Measurements from ENCODE around the gene GABRR2.

The GABRR2 gene

GRCh38 chr6:89348372-89348771 is 33.3 kb upstream of the GABRR2 start:
- no peaks in the 10 kb centered on the region for H3K27me3 Mint-ChIP-seq
- no peak overlapping the region for H3K4me3 Mint-ChIP-seq
- H3K9me3 Mint-ChIP-seq, result no peaks in the 10 kb centered on the region
- H3K36me3 Mint-ChIP-seq, result peaks cover 11% of the 10 kb centered on the region
- no peak for ATAC-seq
- H3K4me1 Mint-ChIP-seq, result peaks cover 75% of the 10 kb centered on the region
- peak overlapping the region; percentile 94 for H3K27ac Mint-ChIP-seq

- Mint-ChIP-seq H3K36me3 (peaks cover 11% of the 10 kb centered on the region), H3K4me3 (no peak overlapping the region), H3K4me1 (peaks cover 72% of the 10 kb centered on the region), H3K27ac (peak overlapping the region; percentile 94), H3K27me3 (no peaks in the 10 kb centered on the region), H3K9me3 (no peaks in the 10 kb centered on the region)
- no peak for ATAC-seq
Measured at GRCh38 chr6:89347825-89348224, 32.7 kb upstream of the GABRR2 start.

DNA sequence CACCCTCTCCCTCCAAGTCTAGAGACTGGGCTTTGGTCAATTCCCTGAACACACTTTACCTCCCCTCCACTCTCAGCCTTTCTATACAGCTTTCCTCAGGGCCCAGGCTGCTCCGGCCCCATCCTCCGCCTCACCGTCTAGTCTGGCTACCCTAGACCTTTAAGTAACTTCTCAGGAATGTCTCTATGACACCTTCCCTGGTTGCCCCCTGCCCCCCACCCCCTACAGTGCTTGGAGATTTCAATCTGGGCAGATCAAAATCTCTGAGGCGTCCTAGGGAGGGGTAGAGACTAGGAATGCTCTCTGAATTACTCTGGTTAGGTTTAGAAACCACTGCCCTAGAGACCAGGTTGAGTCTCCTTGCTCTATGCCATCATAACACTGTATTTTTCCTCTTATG is 31.3 kb upstream of the GABRR2 start:
- Mint-ChIP-seq H3K36me3 (peaks cover 16% of the 10 kb centered on the region), H3K4me1 (peaks cover 71% of the 10 kb centered on the region), H3K27ac (peak overlapping the region; percentile 3), H3K27me3 (no peaks in the 10 kb centered on the region), H3K9me3 (no peaks in the 10 kb centered on the region), H3K4me3 (no peak overlapping the region)
- ATAC-seq, result no peak

DNA sequence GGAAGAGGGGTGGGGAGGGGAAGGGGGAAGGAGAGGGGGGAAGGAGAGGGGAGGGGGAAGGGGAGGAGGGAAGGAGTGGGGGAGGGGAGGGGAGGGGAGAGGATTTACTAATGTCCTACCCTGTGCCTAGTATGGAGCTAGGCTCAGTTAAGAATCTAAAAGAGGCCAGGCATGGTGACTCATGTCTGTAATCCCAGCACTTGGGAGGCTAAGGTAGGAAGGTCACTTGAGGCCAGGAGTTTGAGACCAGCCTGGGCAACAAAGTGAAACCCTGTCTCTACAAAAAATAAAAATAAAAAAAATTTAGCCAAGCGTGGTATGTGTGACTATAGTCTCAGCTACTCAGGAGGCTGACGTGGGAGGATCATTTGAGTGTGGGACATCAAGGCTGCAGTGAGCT is 24.5 kb upstream of the GABRR2 start:
- Mint-ChIP-seq H3K27me3 (no peaks in the 10 kb centered on the region), H3K4me3 (no peak overlapping the region), H3K9me3 (no peaks in the 10 kb centered on the region), H3K4me1 (peaks cover 21% of the 10 kb centered on the region), H3K27ac (peak overlapping the region; percentile 70), H3K36me3 (peaks cover 35% of the 10 kb centered on the region)
- no peak for ATAC-seq

- Mint-ChIP-seq H3K4me1 (peaks cover 11% of the 10 kb centered on the region), H3K36me3 (peaks cover 46% of the 10 kb centered on the region), H3K27ac (no peak overlapping the region), H3K4me3 (no peak overlapping the region), H3K9me3 (no peaks in the 10 kb centered on the region), H3K27me3 (no peaks in the 10 kb centered on the region)
- ATAC-seq, result no peak
Measured at GRCh38 chr6:89335164-89335563, 20.1 kb upstream of the GABRR2 start.

- peaks cover 59% of the 10 kb centered on the region for H3K36me3 Mint-ChIP-seq
- ATAC-seq, result no peak
- H3K27me3 Mint-ChIP-seq, result no peaks in the 10 kb centered on the region
- no peaks in the 10 kb centered on the region for H3K9me3 Mint-ChIP-seq
- no peaks in the 10 kb centered on the region for H3K4me1 Mint-ChIP-seq
- no peak overlapping the region for H3K4me3 Mint-ChIP-seq
- no peak overlapping the region for H3K27ac Mint-ChIP-seq
Measured at GRCh38 chr6:89330910-89331309, 15.8 kb upstream of the GABRR2 start.

DNA sequence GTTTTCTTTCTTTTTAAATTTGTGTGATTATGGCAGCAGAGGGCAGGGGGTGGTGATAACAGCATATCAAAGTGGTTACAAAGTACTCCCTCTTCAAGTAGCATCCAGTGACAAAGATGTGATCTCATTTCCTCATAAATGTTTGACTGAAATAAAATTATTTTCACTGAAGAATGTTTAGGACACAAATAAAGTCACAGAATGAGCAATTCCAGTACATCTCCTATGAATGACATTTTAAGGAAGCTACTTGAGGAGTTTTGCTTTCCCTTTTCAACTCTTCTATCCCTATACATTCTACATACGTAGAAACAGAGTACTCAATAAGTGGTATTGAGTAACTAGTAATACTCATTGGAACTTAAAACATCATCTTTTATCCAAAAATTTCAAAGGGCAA is 13.9 kb upstream of the GABRR2 start:
- H3K36me3 Mint-ChIP-seq, result peaks cover 61% of the 10 kb centered on the region
- H3K27ac Mint-ChIP-seq, result peak overlapping the region; percentile 57
- no peaks in the 10 kb centered on the region for H3K27me3 Mint-ChIP-seq
- no peaks in the 10 kb centered on the region for H3K9me3 Mint-ChIP-seq
- no peaks in the 10 kb centered on the region for H3K4me1 Mint-ChIP-seq
- H3K4me3 Mint-ChIP-seq, result no peak overlapping the region
- ATAC-seq, result no peak

DNA sequence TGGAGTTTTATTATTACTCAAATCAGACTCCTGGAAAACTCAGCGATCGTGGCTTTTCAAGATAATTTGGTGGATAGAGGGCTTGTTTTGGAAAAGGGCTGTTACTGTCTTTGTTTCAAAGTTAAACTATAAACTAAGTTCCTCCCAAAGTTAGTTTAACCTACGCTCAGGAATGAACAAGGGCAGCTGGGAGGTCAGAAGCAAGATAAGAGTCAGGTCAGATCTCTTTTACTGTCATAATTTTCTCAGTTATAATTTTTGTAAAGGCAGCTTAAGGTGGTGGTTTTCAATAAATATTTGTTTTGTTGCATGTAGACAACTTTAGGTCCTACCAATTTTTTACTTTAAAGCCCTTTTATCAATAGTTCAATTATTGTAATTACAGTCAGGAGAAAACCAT is 9.2 kb upstream of the GABRR2 start:
- H3K36me3 Mint-ChIP-seq, result peaks cover 68% of the 10 kb centered on the region
- no peaks in the 10 kb centered on the region for H3K9me3 Mint-ChIP-seq
- no peaks in the 10 kb centered on the region for H3K27me3 Mint-ChIP-seq
- no peak for ATAC-seq
- no peak overlapping the region for H3K4me3 Mint-ChIP-seq
- H3K27ac Mint-ChIP-seq, result no peak overlapping the region
- H3K4me1 Mint-ChIP-seq, result peaks cover 38% of the 10 kb centered on the region

GRCh38 chr6:89323511-89323971 is 8.4 kb upstream of the GABRR2 start:
- Mint-ChIP-seq H3K4me1 (peaks cover 41% of the 10 kb centered on the region), H3K4me3 (no peak overlapping the region), H3K27ac (no peak overlapping the region), H3K9me3 (no peaks in the 10 kb centered on the region), H3K36me3 (peaks cover 65% of the 10 kb centered on the region), H3K27me3 (no peaks in the 10 kb centered on the region)
- ATAC-seq, result no peak

GRCh38 chr6:89321131-89321970 is 6.3 kb upstream of the GABRR2 start:
- H3K4me1 Mint-ChIP-seq, result peaks cover 54% of the 10 kb centered on the region
- no peak for ATAC-seq

GRCh38 chr6:89320012-89320559 is 5.0 kb upstream of the GABRR2 start:
- H3K27ac Mint-ChIP-seq, result no peak overlapping the region
- H3K4me3 Mint-ChIP-seq, result no peak overlapping the region
- no peaks in the 10 kb centered on the region for H3K27me3 Mint-ChIP-seq
- H3K9me3 Mint-ChIP-seq, result no peaks in the 10 kb centered on the region
- peaks cover 75% of the 10 kb centered on the region for H3K36me3 Mint-ChIP-seq
- peaks cover 54% of the 10 kb centered on the region for H3K4me1 Mint-ChIP-seq
- no peak for ATAC-seq

More at GRCh38 chr6:89321131-89321970, 6.3 kb upstream of the GABRR2 start:
- no peaks in the 10 kb centered on the region for H3K27me3 Mint-ChIP-seq
- no peaks in the 10 kb centered on the region for H3K9me3 Mint-ChIP-seq
- H3K4me3 Mint-ChIP-seq, result no peak overlapping the region
- H3K27ac Mint-ChIP-seq, result peak overlapping the region; percentile 48
- peaks cover 68% of the 10 kb centered on the region for H3K36me3 Mint-ChIP-seq

DNA sequence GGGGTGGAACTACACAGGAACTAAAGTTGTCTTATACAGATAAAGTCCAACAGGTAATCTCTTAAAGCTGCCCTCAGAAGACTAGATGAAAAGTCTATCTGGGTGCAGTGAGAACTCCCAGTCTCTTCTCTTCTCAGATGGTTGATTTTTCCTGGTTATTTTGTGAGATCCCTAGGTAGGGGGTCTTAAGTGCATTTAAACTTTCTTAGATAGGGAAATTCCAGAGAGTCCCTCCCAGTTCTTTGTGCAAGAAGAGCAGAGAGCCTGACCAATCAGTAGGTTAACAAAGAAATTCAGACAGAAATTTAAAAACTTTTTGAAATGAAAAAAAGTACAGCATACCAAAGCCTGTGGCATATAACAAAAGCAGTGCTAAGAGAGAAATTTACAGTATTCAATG is 2.0 kb upstream of the GABRR2 start:
- peak overlapping the region; percentile 6 for H3K27ac Mint-ChIP-seq
- H3K27me3 Mint-ChIP-seq, result no peaks in the 10 kb centered on the region
- no peaks in the 10 kb centered on the region for H3K9me3 Mint-ChIP-seq
- H3K4me3 Mint-ChIP-seq, result no peak overlapping the region
- no peak for ATAC-seq
- peaks cover 62% of the 10 kb centered on the region for H3K36me3 Mint-ChIP-seq
- H3K4me1 Mint-ChIP-seq, result peaks cover 40% of the 10 kb centered on the region

- Mint-ChIP-seq H3K36me3 (peaks cover 43% of the 10 kb centered on the region), H3K4me3 (no peak overlapping the region), H3K27me3 (no peaks in the 10 kb centered on the region), H3K4me1 (peaks cover 35% of the 10 kb centered on the region), H3K27ac (no peak overlapping the region), H3K9me3 (no peaks in the 10 kb centered on the region)
- ATAC-seq, result no peak
Measured at GRCh38 chr6:89314692-89315091, 407 bp downstream of the GABRR2 start.

DNA sequence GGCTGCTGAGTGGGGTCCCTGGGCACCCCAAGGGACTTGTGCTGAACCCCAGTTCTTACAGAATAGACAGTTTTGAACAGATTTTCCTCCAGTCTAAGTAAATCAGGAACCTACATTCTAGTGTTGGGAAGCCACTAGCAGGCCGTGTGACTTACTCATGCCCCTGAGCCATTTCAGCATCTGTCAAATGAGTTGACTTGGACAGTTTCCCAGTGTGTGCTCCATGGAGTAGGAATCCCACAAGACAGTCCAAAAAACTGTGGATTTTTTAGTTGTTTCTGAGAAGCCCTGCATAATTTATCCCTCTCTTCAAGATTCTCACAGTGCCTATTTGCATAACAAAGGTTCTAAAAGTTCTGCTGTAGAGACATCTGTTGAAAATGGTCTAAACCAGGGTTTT is 2.1 kb downstream of the GABRR2 start:
- H3K27ac Mint-ChIP-seq, result no peak overlapping the region
- no peaks in the 10 kb centered on the region for H3K27me3 Mint-ChIP-seq
- H3K4me1 Mint-ChIP-seq, result peaks cover 24% of the 10 kb centered on the region
- no peaks in the 10 kb centered on the region for H3K9me3 Mint-ChIP-seq
- H3K4me3 Mint-ChIP-seq, result no peak overlapping the region
- peaks cover 33% of the 10 kb centered on the region for H3K36me3 Mint-ChIP-seq
- ATAC-seq, result no peak

- Mint-ChIP-seq H3K9me3 (no peaks in the 10 kb centered on the region), H3K36me3 (peaks cover 23% of the 10 kb centered on the region), H3K4me3 (no peak overlapping the region), H3K27ac (peak overlapping the region; percentile 7), H3K27me3 (no peaks in the 10 kb centered on the region), H3K4me1 (peaks cover 15% of the 10 kb centered on the region)
- ATAC-seq, result no peak
Measured at GRCh38 chr6:89311853-89312531, 3.1 kb downstream of the GABRR2 start.

- H3K4me1 Mint-ChIP-seq, result peaks cover 15% of the 10 kb centered on the region
- peaks cover 18% of the 10 kb centered on the region for H3K36me3 Mint-ChIP-seq
Measured at GRCh38 chr6:89311530-89311852, 3.6 kb downstream of the GABRR2 start.

More at GRCh38 chr6:89311530-89311852, 3.6 kb downstream of the GABRR2 start:
- peak overlapping the region; percentile 7 for H3K27ac Mint-ChIP-seq
- no peaks in the 10 kb centered on the region for H3K9me3 Mint-ChIP-seq
- no peaks in the 10 kb centered on the region for H3K27me3 Mint-ChIP-seq
- no peak overlapping the region for H3K4me3 Mint-ChIP-seq
- no peak for ATAC-seq
